ENCODE measurements around the gene TTC27.
"Not testable (repeated sequence)": the region's sequence is repeated elsewhere in the genome, so short reads cannot be mapped to it uniquely, and the experiment has no call there.

The TTC27 gene

GRCh38 chr2:32862269-32863055 lies 234.6 kb downstream of the TTC27 start:
- DNase-seq, result no peak

- DNase-seq, result no peak
Observed at GRCh38 chr2:32863326-32863725, 235.5 kb downstream of the TTC27 start.

GRCh38 chr2:32863803-32864202 lies 236.0 kb downstream of the TTC27 start:
- DNase-seq, result no peak

GRCh38 chr2:32864334-32865111 lies 236.7 kb downstream of the TTC27 start:
- no peak for DNase-seq

GRCh38 chr2:32865399-32866068 lies 237.7 kb downstream of the TTC27 start:
- no peak for DNase-seq

- DNase-seq, result not testable (repeated sequence)
Observed at GRCh38 chr2:32866462-32866861, 238.6 kb downstream of the TTC27 start.

Data from NCI-H2171 (cell line).